Activated T-cell treated with anti-CD3 and anti-CD28 coated beads, Interleukin-2, amount 50 U/mL, for 24 hours (primary cell): ENCODE measurements around the gene NDUFV1.

Source experiments
- DNase-seq: peaks from one replicate; pipeline ENCODE4 v3.0.0-alpha.2; 2020
- H3K27ac Mint-ChIP-seq: 2 replicates; pipeline ENCODE4 v1.8.0; 2020; ENCODE audit warnings: mild to moderate bottlenecking, mixed read lengths
- H3K27me3 Mint-ChIP-seq: 2 replicates; pipeline ENCODE4 v1.8.0; 2020; ENCODE audit warnings: mixed read lengths
- H3K36me3 Mint-ChIP-seq: 2 replicates; pipeline ENCODE4 v1.8.0; 2020; ENCODE audit warnings: low read depth, mixed read lengths
- H3K4me1 Mint-ChIP-seq: 2 replicates; pipeline ENCODE4 v1.8.0; 2020; ENCODE audit warnings: low read depth, mixed read lengths
- H3K4me3 Mint-ChIP-seq: 2 replicates; pipeline ENCODE4 v1.8.0; 2020; ENCODE audit warnings: mild to moderate bottlenecking, moderate library complexity, mixed read lengths
- H3K9me3 Mint-ChIP-seq: 2 replicates; pipeline ENCODE4 v1.8.0; 2020; ENCODE audit warnings: mixed read lengths

NDUFV1 gene

DNA sequence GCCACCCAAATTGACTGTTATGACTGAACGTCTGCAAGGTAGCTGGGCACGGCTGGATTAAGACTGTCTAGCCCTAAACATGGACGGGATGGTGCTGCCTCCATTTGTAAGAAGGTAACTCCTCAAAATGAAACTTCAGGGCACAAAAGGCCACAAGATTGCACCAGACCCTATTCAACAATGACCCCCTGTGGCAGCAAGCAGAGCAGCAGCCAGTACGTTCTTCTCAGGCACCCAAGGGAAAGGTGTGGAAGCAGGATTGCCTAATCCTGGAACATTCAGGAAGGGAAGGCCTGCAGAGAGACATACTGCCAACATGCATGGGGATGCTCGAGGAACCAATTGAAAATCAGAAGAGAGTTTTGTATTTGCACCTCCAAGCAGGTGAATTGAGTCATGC is 37.3 kb downstream of the NDUFV1 start:
- peak; percentile 24 for DNase-seq
- H3K36me3 Mint-ChIP-seq = no peaks in the 10 kb centered on the region
- H3K4me1 Mint-ChIP-seq = peaks cover 34% of the 10 kb centered on the region
- no peak overlapping the region for H3K4me3 Mint-ChIP-seq
- peaks cover 4% of the 10 kb centered on the region for H3K27me3 Mint-ChIP-seq
- H3K9me3 Mint-ChIP-seq = peaks cover 3% of the 10 kb centered on the region
- no peak overlapping the region for H3K27ac Mint-ChIP-seq

- peaks cover 41% of the 10 kb centered on the region for H3K4me1 Mint-ChIP-seq
- no peak overlapping the region for H3K27ac Mint-ChIP-seq
- peaks cover 4% of the 10 kb centered on the region for H3K27me3 Mint-ChIP-seq
Observed at GRCh38 chr11:67644472-67645418, 38.0 kb downstream of the NDUFV1 start.

GRCh38 chr11:67645521-67646461 is 39.1 kb downstream of the NDUFV1 start:
- H3K9me3 Mint-ChIP-seq = peaks cover 3% of the 10 kb centered on the region
- H3K27ac Mint-ChIP-seq = peak overlapping the region; percentile 72
- H3K4me3 Mint-ChIP-seq = no peak overlapping the region
- H3K36me3 Mint-ChIP-seq = no peaks in the 10 kb centered on the region
- peaks cover 4% of the 10 kb centered on the region for H3K27me3 Mint-ChIP-seq
- no peak for DNase-seq
- H3K4me1 Mint-ChIP-seq = peaks cover 48% of the 10 kb centered on the region

More at GRCh38 chr11:67644472-67645418, 38.0 kb downstream of the NDUFV1 start:
- Mint-ChIP-seq H3K36me3 (no peaks in the 10 kb centered on the region), H3K9me3 (peaks cover 3% of the 10 kb centered on the region), H3K4me3 (no peak overlapping the region)
- no peak for DNase-seq

DNA sequence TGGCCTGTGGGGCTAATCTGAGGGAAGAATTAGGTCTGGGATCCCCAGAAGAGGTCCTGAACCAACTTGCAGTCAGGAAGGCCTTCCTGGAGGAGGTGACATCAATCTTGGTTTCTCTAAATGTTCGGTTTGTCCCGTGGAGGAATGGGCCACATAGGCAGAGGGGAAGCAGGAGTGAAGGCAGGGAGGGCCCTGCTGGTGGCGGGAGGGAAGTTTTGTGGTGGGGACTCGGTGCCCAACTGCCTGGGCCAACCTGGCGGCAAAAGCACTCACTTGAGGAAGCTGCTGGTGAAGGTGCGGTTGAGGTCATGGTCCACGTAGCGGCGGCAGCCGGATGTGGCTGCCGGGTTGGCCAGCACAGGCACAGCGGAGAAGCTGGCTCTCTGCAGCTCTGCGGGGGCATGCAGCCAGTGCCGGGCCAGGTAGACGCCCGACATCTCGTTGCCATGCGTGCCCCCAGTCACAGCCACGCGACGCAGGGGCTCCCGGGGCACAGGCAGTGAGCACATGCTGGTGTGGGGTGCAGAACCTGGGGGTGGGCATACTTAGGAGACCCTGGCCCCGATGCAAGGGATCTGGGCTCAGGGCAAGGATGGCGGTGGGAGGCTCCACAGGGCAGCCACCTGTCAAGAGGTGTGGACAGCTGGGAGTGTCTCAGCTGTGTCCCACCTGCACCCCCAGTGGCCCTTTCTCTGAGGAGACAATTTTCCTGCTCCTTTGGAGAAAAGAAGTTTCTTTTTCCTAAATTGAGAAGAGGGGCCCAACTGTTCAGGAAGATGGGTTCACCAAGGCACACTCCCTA is 40.0 kb downstream of the NDUFV1 start:
- peaks cover 50% of the 10 kb centered on the region for H3K4me1 Mint-ChIP-seq
- H3K27ac Mint-ChIP-seq = peak overlapping the region; percentile 72
- peaks cover 3% of the 10 kb centered on the region for H3K9me3 Mint-ChIP-seq
- peak; percentile 58 for DNase-seq
- H3K4me3 Mint-ChIP-seq = no peak overlapping the region
- no peaks in the 10 kb centered on the region for H3K36me3 Mint-ChIP-seq
- peaks cover 4% of the 10 kb centered on the region for H3K27me3 Mint-ChIP-seq

- H3K4me1 Mint-ChIP-seq = peaks cover 50% of the 10 kb centered on the region
- H3K9me3 Mint-ChIP-seq = peaks cover 3% of the 10 kb centered on the region
- peaks cover 4% of the 10 kb centered on the region for H3K27me3 Mint-ChIP-seq
- no peak overlapping the region for H3K4me3 Mint-ChIP-seq
- H3K27ac Mint-ChIP-seq = no peak overlapping the region
- DNase-seq = no peak
- H3K36me3 Mint-ChIP-seq = no peaks in the 10 kb centered on the region
Observed at GRCh38 chr11:67647471-67647870, 40.7 kb downstream of the NDUFV1 start.

GRCh38 chr11:67648140-67648795 is 41.5 kb downstream of the NDUFV1 start:
- Mint-ChIP-seq H3K27me3 (peaks cover 4% of the 10 kb centered on the region), H3K4me1 (peaks cover 50% of the 10 kb centered on the region), H3K9me3 (peaks cover 3% of the 10 kb centered on the region), H3K4me3 (no peak overlapping the region), H3K27ac (peak overlapping the region; percentile 29), H3K36me3 (no peaks in the 10 kb centered on the region)
- DNase-seq = peak; percentile 64

DNA sequence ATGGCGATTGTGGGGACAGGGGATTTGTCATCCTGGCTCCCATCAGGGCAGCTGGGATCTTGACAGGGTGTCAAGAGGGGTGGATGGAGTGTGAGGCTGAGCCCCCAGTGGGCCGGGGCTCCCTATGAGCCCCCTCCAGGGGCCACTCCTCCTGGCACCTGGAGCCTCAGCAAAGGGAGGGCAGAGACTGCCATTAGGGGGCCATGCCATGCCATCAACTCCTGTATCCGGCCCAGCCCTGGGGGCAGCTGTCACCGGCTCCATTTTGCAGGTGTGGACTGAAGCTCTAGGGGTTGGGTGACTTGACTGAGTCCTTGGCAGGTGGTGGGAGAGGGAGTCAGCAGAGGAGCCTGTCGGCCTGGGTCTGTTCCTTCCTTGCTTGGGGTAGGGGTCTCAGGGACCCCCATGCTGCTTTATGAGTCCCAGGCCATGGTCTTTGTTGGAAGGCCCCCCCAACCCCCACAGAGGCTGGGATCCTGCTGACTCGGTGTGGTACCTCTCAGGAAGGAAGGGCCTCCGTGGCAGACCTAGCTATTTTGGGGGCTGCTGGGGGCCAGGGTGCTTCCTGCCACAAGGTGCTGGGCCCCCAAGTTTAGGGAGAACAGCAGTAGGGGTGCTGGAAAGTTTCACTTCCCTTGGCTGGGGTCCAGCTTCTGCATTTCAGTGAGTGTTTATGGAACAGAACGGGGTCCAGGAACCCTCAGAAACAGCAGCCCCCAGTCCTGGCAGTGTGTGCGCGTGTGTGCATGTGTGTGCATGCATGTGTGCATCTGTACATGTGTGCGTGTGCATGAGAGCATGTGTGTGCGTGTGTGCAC is 42.3 kb downstream of the NDUFV1 start:
- Mint-ChIP-seq H3K4me3 (no peak overlapping the region), H3K27ac (no peak overlapping the region), H3K4me1 (peaks cover 50% of the 10 kb centered on the region), H3K27me3 (peaks cover 4% of the 10 kb centered on the region), H3K9me3 (peaks cover 2% of the 10 kb centered on the region), H3K36me3 (no peaks in the 10 kb centered on the region)
- DNase-seq = no peak

DNA sequence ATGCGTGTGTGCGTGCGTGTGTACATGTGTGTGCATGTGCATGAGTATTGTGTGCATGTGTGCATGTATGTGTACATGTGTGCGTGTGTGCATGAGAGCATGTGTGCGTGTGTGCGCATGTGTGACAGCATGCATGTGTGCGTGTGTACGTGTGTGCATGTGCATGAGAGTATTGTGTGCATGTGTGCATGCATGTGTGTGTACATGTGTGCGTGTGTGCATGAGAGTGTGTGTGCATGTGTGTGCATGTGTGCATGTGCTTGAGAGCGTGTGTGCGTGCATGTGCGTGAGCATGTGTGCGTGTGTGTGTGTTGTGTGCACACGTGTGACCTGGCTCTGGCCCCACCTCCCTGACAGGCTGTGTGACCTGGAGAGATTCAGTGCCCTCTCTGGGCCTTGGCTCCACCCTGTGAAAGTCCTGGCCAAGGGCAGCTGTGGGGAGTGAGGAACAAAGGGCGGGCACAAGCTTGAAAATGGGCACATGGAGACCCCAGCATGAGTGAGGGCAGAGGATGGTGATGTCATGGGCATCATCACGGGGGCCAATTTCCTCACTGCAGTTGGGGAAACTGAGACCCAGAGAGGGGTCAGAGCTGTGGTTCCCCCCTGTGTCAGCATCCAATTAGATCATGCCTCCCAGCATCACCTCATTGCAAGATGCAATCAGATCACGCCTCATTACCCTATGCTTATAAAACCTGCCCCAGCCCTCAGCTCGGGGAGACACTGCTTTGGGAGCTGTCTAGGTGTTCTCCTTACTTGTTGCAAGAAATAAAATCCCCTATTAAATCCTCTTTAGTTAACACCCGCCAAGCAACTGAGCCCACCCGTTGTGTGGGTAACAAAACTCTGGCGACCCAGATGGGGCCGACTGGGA is 43.1 kb downstream of the NDUFV1 start:
- no peak for DNase-seq
- peaks cover 4% of the 10 kb centered on the region for H3K27me3 Mint-ChIP-seq
- H3K4me1 Mint-ChIP-seq = peaks cover 50% of the 10 kb centered on the region
- H3K27ac Mint-ChIP-seq = peak overlapping the region; percentile 92
- H3K9me3 Mint-ChIP-seq = no peaks in the 10 kb centered on the region
- H3K4me3 Mint-ChIP-seq = peak overlapping the region; percentile 82
- no peaks in the 10 kb centered on the region for H3K36me3 Mint-ChIP-seq

GRCh38 chr11:67651976-67652781 is 45.4 kb downstream of the NDUFV1 start:
- DNase-seq = no peak
- H3K27ac Mint-ChIP-seq = no peak overlapping the region
- H3K4me1 Mint-ChIP-seq = peaks cover 39% of the 10 kb centered on the region
- no peaks in the 10 kb centered on the region for H3K27me3 Mint-ChIP-seq
- H3K9me3 Mint-ChIP-seq = no peaks in the 10 kb centered on the region
- no peaks in the 10 kb centered on the region for H3K36me3 Mint-ChIP-seq
- H3K4me3 Mint-ChIP-seq = no peak overlapping the region

DNA sequence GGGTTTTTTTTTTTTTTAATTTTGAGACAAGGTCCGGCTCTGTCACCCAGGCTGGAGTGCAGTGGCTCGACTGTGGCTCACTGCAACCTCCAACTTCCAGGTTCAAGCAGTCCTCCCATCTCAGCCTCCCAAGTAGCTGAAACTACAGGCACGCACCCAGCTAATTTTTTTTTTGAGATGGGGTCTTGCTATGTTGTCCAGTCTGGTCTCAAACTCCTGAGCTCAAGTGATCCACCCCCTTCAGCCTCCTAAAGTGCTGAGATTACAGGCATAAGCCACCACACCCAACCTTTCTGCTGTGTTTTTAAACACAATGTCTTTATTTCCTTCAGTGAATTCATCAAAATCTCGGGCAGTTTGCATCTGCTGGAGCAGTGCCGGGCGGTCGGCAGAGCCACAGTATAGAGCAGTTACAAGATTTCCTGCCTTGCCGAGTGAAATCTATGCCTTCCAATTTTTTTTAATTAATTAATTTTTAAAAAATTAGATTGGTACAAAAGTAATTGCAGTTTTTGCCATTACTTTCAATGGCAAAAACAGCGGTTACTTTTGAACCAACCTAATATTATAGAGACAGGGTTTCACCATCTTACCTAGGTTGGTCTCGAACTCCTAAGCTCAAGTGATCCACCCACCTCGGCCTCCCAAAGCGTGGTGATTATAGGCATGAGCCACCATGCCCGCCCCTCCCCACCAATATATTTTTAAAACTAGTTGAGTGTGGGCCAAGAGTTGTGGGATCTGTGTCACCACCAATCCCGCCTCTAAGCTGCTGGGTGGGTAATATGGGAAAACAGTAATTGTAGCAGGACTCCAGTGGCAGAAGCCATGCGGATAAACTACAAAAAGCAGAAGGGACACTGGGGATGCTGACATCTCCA is 46.5 kb downstream of the NDUFV1 start:
- Mint-ChIP-seq H3K9me3 (no peaks in the 10 kb centered on the region), H3K36me3 (no peaks in the 10 kb centered on the region), H3K4me1 (peaks cover 38% of the 10 kb centered on the region), H3K4me3 (no peak overlapping the region), H3K27me3 (no peaks in the 10 kb centered on the region), H3K27ac (no peak overlapping the region)
- DNase-seq = peak; percentile 5

DNA sequence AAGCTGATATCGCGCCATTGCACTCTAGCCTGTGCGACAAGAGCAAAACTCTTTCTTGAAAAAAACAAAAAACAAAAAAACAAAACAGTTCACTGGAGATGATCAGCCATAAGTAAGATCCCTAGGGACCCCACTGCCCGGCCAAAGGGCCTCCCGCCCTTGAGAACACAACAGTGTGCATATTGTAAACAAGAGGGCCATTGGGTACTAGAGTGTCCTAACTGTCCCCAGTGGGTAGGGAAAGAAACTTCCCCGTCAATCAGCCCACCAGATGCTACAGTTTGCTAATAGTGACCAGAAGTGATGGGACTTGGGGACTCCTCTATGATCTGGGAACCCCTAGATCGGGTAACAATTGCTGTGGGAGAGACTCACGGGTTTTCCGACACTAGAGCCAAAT is 47.5 kb downstream of the NDUFV1 start:
- Mint-ChIP-seq H3K27me3 (no peaks in the 10 kb centered on the region), H3K4me1 (peaks cover 30% of the 10 kb centered on the region), H3K9me3 (no peaks in the 10 kb centered on the region), H3K4me3 (no peak overlapping the region), H3K27ac (no peak overlapping the region), H3K36me3 (no peaks in the 10 kb centered on the region)
- DNase-seq = peak; percentile 3
